Thoracic aorta (tissue), 2 donors: Measurements from ENCODE around the gene RNF135. TPM values are rescaled to one million over a fixed set of nuclear protein-coding genes. Genes with fewer than 3 reads are reported as not detected.

ENCODE experiments used
- ATAC-seq: fragments of 150-250 bp; one replicate; pipeline ENCODE4 v1.8.0; 2017; ENCODE audit warnings: low read depth; ENCODE audit not compliant: insufficient number of reproducible peaks, low FRiP score
- DNase-seq: peaks from one replicate; pipeline ENCODE4 v3.0.0-alpha.2; 2020; ENCODE audit warnings: low spot score
- H3K27ac ChIP-seq, 2 donors: fragments of 200-600 bp; sonication (generic); 1 replicate in 1 of 2; 2 replicates in 1 of 2; pipeline ENCODE4 v1.5.1; 2016; ENCODE audit warnings: mild to moderate bottlenecking in 2 of 2, moderate library complexity in 2 of 2
- H3K27me3 ChIP-seq: fragments of 200-600 bp; sonication (generic); replicated peaks from 2 replicates; pipeline ENCODE4 v1.6.0; 2016; ENCODE audit warnings: mild to moderate bottlenecking; ENCODE audit not compliant: insufficient read depth
- H3K36me3 ChIP-seq: fragments of 200-600 bp; sonication (generic); one replicate; pipeline ENCODE4 v1.5.1; 2016
- H3K4me1 ChIP-seq, 2 donors: fragments of 200-600 bp; sonication (generic); 1 replicate in 1 of 2; 2 replicates in 1 of 2; pipeline versions ENCODE4 v1.5.1 to v1.6.0; 2016; ENCODE audit warnings: low read depth in 2 of 2, mild to moderate bottlenecking in 1 of 2; ENCODE audit not compliant: control insufficient read depth in 1 of 2
- H3K4me3 ChIP-seq: fragments of 200-600 bp; sonication (generic); 2 replicates; pipeline ENCODE4 v1.5.1; 2016; ENCODE audit warnings: mild to moderate bottlenecking
- H3K9me3 ChIP-seq: fragments of 200-600 bp; sonication (generic); 2 replicates; pipeline ENCODE4 v1.5.1; 2016
- total RNA-seq, 2 donors: library from RNA; depleted of rRNA; stranded (reverse); fragments of >200 nt; gene quantifications; one replicate each; pipeline versions ENCODE4 v1.1.0 to v1.2.3, GENCODE V29; 2016
- TF ChIP-seq, protein P1 (sequence below): fragments of 200-600 bp; sonication (generic); IDR thresholded peaks from one replicate; pipeline ENCODE4 v1.5.1; 2019; ENCODE audit warnings: antibody characterized with exemption

Gene RNF135
- total RNA-seq, 2 donors from 2014 or later = 37.7 to 45.8 TPM

DNA sequence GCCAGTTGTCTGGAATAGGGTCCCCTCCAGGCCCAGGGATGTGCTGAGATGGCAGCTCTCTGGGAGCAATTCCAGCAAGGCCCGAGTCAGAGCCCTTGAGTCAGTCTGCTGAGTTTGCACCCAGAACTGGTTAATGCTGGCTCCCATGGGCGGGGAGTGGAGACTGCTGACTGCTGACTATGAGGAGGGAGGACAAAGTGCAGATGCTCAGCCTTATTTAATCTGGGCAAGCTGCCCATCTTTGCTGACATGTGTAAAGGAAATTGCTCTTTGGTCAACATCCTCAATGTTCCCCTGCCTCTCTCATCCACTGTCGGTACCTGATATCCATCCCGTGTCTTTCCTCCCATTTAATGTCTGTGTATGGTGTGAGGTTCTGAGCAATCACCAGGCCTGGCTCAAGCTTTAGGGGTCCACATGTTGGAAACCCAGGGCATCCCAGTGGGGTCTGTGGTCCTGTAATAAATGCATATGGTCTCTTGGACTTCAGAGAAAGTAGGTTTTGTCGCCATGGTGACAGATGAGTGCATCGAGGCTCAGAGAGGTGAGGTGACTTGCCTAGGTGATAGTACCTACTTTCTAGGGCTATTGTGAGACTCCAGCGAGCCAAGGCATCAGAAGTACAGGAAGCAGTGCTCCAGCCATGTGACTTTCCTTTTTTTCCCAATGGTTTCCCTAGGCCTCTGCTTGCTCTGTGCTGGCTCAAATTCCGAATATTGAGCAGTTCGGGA lies 20.0 kb upstream of the RNF135 start:
- ATAC-seq (no peak), DNase-seq (peak; percentile 25)
- TF ChIP-seq, protein P1, sequence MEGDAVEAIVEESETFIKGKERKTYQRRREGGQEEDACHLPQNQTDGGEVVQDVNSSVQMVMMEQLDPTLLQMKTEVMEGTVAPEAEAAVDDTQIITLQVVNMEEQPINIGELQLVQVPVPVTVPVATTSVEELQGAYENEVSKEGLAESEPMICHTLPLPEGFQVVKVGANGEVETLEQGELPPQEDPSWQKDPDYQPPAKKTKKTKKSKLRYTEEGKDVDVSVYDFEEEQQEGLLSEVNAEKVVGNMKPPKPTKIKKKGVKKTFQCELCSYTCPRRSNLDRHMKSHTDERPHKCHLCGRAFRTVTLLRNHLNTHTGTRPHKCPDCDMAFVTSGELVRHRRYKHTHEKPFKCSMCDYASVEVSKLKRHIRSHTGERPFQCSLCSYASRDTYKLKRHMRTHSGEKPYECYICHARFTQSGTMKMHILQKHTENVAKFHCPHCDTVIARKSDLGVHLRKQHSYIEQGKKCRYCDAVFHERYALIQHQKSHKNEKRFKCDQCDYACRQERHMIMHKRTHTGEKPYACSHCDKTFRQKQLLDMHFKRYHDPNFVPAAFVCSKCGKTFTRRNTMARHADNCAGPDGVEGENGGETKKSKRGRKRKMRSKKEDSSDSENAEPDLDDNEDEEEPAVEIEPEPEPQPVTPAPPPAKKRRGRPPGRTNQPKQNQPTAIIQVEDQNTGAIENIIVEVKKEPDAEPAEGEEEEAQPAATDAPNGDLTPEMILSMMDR = no peak
- peak overlapping the region in 1 of 2 donors; percentile 7 for H3K27ac ChIP-seq
- H3K4me3 ChIP-seq = no peak overlapping the region
- H3K9me3 ChIP-seq = no peaks in the 10 kb centered on the region
- no peaks in the 10 kb centered on the region for H3K36me3 ChIP-seq
- no peaks in the 10 kb centered on the region for H3K4me1 ChIP-seq
- H3K27me3 ChIP-seq = no peaks in the 10 kb centered on the region

DNA sequence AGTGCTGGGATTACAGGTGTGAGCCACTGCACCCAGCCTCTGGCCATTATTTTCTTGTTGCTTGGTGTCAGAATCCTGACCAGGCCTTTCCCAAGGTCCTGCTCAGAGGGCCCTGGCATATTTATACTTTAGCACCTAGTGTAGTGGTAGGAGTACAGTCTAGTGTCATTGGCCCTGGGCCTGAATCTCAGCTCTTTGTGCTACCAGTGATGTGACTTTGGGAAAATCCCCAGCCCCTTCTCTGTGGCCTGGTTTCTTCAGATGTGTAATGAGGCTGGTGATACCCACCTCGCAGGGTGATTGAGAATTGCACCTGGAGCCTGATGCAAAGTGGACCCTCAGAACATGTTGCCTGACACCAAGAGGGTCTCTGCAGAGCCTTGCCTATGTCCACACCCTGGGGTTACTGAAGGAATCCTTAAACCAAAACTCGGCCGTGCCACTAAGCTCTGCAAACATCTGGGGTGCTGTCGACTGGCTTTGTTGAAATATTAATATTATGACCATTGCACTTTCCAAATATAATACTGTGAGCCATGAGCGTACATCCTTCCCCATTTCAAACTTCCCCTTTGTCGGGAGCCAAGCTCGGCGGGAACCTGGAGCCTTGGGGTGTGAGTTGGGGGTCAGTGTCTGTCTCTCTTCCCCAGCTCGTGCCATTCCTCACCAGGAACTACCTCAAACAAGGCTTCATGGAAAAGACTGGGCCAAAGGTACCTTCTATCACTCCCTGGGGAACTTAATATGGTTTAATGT lies 18.0 kb upstream of the RNF135 start:
- TF ChIP-seq, protein P1 = no peak
- H3K4me1 ChIP-seq = peaks cover 9 to 17% of the 10 kb centered on the region in 2 donors
- no peaks in the 10 kb centered on the region for H3K36me3 ChIP-seq
- peak overlapping the region in 1 of 2 donors; percentile 40 for H3K27ac ChIP-seq
- H3K9me3 ChIP-seq = no peaks in the 10 kb centered on the region
- DNase-seq (no peak), ATAC-seq (no peak)
- H3K27me3 ChIP-seq = no peaks in the 10 kb centered on the region
- no peak overlapping the region for H3K4me3 ChIP-seq

DNA sequence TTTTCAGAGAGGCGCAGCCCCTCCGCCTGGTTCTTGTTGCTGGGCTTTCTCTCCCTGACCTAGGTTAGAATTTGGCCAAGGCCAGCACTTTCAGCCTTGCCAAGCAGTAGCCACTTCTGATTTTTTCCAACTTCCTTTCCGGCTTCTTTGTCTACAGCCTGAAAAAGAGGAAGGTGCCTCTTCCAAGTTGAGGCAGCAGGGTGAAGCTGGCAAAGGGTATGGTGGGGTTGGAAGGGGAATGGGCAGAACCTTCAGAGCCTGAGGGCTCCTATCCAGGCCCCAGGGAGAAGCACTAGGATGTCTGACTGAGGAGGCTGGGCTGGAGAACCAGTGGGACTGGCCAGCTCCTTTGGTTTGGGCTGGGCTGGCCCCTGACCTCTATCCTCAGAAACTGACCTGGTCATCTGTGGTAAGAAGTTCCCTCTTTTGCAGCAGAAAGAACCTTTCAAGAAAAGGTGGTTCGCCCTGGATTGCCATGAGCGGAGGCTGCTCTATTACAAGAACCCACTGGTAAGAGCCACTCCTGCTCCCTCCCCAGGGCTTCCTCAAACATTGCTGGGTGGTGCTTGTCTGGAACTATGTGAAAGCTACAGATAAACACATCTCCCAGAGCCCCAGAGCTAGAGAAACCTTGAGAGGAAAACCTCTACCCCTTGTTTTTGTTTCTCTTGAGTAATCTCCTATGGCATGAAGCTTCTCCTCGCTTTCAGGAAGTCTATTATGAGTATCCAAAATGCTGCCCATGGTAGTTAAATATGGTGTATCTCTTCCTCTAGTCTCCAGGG lies 16.6 kb upstream of the RNF135 start:
- H3K9me3 ChIP-seq = no peaks in the 10 kb centered on the region
- H3K27me3 ChIP-seq = no peaks in the 10 kb centered on the region
- H3K36me3 ChIP-seq = no peaks in the 10 kb centered on the region
- H3K4me1 ChIP-seq = peaks cover 9 to 17% of the 10 kb centered on the region in 2 donors
- no peak overlapping the region for H3K4me3 ChIP-seq
- H3K27ac ChIP-seq = peak overlapping the region in 1 of 2 donors; percentile 5
- DNase-seq (no peak), ATAC-seq (no peak)
- TF ChIP-seq, protein P1 = no peak

DNA sequence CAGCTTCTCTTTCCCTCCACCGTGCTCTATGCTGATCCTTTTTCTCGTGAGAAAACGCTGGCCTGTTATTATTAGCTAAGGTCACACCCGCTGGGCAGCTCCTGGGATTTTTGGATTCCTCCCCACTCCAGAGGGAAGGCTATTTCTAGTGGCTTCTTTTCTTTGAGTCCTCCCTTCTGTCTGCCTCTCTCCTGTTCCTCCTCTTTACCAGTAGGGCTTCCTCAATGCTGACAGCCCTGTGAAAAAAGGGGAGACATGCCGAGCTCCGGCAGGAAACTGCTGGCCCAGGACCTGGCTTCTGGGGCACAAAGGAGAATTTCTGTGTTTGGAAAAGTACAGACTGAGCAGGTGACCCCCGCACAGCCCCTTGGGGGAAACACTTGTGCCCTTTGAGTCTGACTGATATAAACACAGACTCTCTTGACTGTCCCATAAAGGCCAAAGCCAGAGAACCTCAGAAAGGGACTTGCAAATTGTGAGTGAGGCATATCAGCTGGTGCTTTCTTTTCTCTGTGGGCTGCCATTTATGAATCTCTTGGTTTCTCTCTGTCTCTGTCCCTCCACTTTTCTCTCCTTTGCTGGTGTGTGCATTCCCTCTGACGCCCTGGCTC lies 14.0 kb upstream of the RNF135 start:
- Histone ChIP-seq H3K27me3 (no peaks in the 10 kb centered on the region), H3K4me3 (no peak overlapping the region), H3K27ac (no peak overlapping the region), H3K36me3 (no peaks in the 10 kb centered on the region), H3K9me3 (no peaks in the 10 kb centered on the region), H3K4me1 (peaks cover 9 to 17% of the 10 kb centered on the region in 2 donors)
- TF ChIP-seq, protein P1 = no peak
- DNase-seq (no peak), ATAC-seq (no peak)
